Ovary (tissue), 9 donors: ENCODE results near the gene ARFIP1. TPM values are rescaled to one million over a fixed set of nuclear protein-coding genes. Genes with fewer than 3 reads are reported as not detected.

Experiments used
- DNase-seq, 5 donors: peaks; one replicate each; pipeline ENCODE4 v3.0.0-alpha.2; 2019 to 2020
- H3K27ac ChIP-seq, 2 donors: fragments of 200-600 bp; one replicate each; pipeline versions ENCODE4 v1.5.1 to v1.8.0; 2019 to 2022
- H3K27me3 ChIP-seq: fragments of 200-600 bp; one replicate; pipeline ENCODE4 v1.8.0; 2022
- H3K36me3 ChIP-seq: fragments of 200-600 bp; sonication (generic); one replicate; pipeline ENCODE4 v1.5.1; 2019
- H3K4me1 ChIP-seq: one replicate; pipeline ENCODE4 v1.8.1; 2013; ENCODE audit warnings: mild to moderate bottlenecking, moderate library complexity; ENCODE audit not compliant: insufficient read depth
- H3K4me3 ChIP-seq: fragments of 200-600 bp; sonication (generic); one replicate; pipeline ENCODE4 v1.5.1; 2017
- H3K9me3 ChIP-seq, 2 donors: fragments of 200-600 bp in 1 of 2; sonication (generic) in 1 of 2; one replicate each; pipeline versions ENCODE4 v1.5.1 to v1.8.1; 2013 to 2019; ENCODE audit warnings: mild to moderate bottlenecking in 1 of 2, moderate library complexity in 1 of 2
- CTCF ChIP-seq, 3 donors: fragments of 450-650 bp in 2 of 3; fragments of 200-600 bp in 1 of 3; IDR thresholded peaks; one replicate each; pipeline versions ENCODE4 v1.5.1 to v1.8.0; 2016 to 2022; ENCODE audit warnings: antibody characterized with exemption in 3 of 3, mild to moderate bottlenecking in 1 of 3
- EP300 ChIP-seq: sonication (generic); formaldehyde crosslinking; IDR thresholded peaks from one replicate; pipeline ENCODE4 v1.6.1; 2017; ENCODE audit warnings: antibody characterized with exemption
- POLR2A ChIP-seq: fragments of 450-650 bp; IDR thresholded peaks from one replicate; pipeline ENCODE4 v1.6.1; 2017; ENCODE audit warnings: antibody characterized with exemption, mild to moderate bottlenecking, moderate library complexity
- WGBS, 3 donors: extraction: QIAGEN DNeasy Blood & Tissue Kit in 1 of 3; methylation state at CpG; one replicate each; pipeline versions ENCODE4 v1.1.5 to v1.1.7; 2013 to 2017; 5-methylcytosine and 5-hydroxymethylcytosine counted together
- intact Hi-C, 4 donors: fragments of 100-400 bp; cut with DNase I; formaldehyde crosslinking; loops; one replicate each; pipeline versions ENCODE4 v1.11.0 to v1.15.1; 2022 to 2023
- polyA plus RNA-seq, 2 donors: library from polyadenylated mRNA; stranded (reverse); fragments of 200-250 nt in 1 of 2; fragments of 350-450 nt in 1 of 2; fragmentation: Illumina TruSeq in 1 of 2; extraction: RNeasy Lipid Tissue Mini Kit (QIAGEN cat#74804) in 1 of 2; gene quantifications; one replicate each; pipeline ENCODE4 v1.2.3, GENCODE V29; 2013 to 2014
- total RNA-seq, 7 donors: library from RNA; depleted of rRNA in 2 of 7; stranded (reverse); fragments of >200 nt in 2 of 7; fragmentation: NEBNext Ultra II Directional in 3 of 7; extraction: Animal tissue kit (Norgen Biotek cat#: 25700) in 3 of 7; gene quantifications; one replicate each; pipeline versions ENCODE4 v1.1.0 to v1.2.4, GENCODE V29; 2016 to 2023
- donor health status: DM: no; HTN: no; CAD: no; lungs with moderate emphysema.
- donor health status: DM: no; HTN: no; CAD: no.
- donor health status: Bipolar disorder and iron deficiency.
- donor health status: DM: yes; HTN: yes; CAD: no.
- donor health status: DM: no; HTN: no; CAD: no.
- donor health status: DM: yes; HTN: yes; CAD: no.

Gene ARFIP1
- total and polyA plus RNA-seq, 9 donors = 15.6 to 47.4 (median 29.8) TPM

- intact Hi-C loops = loop anchor here in 2 of 4 donors (10.0 kb wide), 1 partner anchor 241 kb away; no protein-coding TSS in a partner anchor
- TF ChIP-seq EP300 (no peak), CTCF (IDR thresholded peaks at IDR 0.05) (no peak), POLR2A (no peak)
- H3K4me3 ChIP-seq = no peak overlapping the region
- H3K9me3 ChIP-seq = no peaks in the 10 kb centered on the region
- no peaks in the 10 kb centered on the region for H3K36me3 ChIP-seq
- no peaks in the 10 kb centered on the region for H3K4me1 ChIP-seq
- DNase-seq = no peak
- no peak overlapping the region for H3K27ac ChIP-seq
- no peaks in the 10 kb centered on the region for H3K27me3 ChIP-seq
- WGBS, 3 donors = 84 to 86% (median 84%) methylated on average over 11 of the region's 11 CpGs
Observed at GRCh38 chr4:152843481-152844090, 63.8 kb downstream of the ARFIP1 start.

GRCh38 chr4:152847376-152847775, 67.6 kb downstream of the ARFIP1 start:
- no peaks in the 10 kb centered on the region for H3K36me3 ChIP-seq
- H3K27me3 ChIP-seq = no peaks in the 10 kb centered on the region
- H3K27ac ChIP-seq = no peak overlapping the region
- TF ChIP-seq POLR2A (no peak), CTCF (IDR thresholded peaks at IDR 0.05) (no peak), EP300 (no peak)
- H3K9me3 ChIP-seq = no peaks in the 10 kb centered on the region
- 92 to 98% (median 95%) methylated on average over 1 of the region's 1 CpG for WGBS, 3 donors
- no peak for DNase-seq
- no peaks in the 10 kb centered on the region for H3K4me1 ChIP-seq
- H3K4me3 ChIP-seq = no peak overlapping the region
- intact Hi-C loops = loop anchor here in 3 of 4 donors (2.0 to 10.0 kb wide), 3 partner anchors 237 to 280 kb away; no protein-coding TSS in a partner anchor

GRCh38 chr4:152848508-152848907, 68.8 kb downstream of the ARFIP1 start:
- intact Hi-C loops = loop anchor here in 3 of 4 donors (5.0 to 10.0 kb wide), 2 partner anchors 236 to 279 kb away; no protein-coding TSS in a partner anchor
- DNase-seq = no peak
- no peaks in the 10 kb centered on the region for H3K27me3 ChIP-seq

GRCh38 chr4:152849350-152849749, 69.6 kb downstream of the ARFIP1 start:
- H3K9me3 ChIP-seq = no peaks in the 10 kb centered on the region
- H3K36me3 ChIP-seq = no peaks in the 10 kb centered on the region
- H3K27ac ChIP-seq = no peak overlapping the region
- H3K27me3 ChIP-seq = no peaks in the 10 kb centered on the region
- WGBS, 3 donors = 75 to 89% (median 77%) methylated on average over 2 of the region's 2 CpGs
- no peaks in the 10 kb centered on the region for H3K4me1 ChIP-seq
- DNase-seq = no peak
- no peak overlapping the region for H3K4me3 ChIP-seq
- intact Hi-C loops = loop anchor here in 3 of 4 donors (5.0 to 10.0 kb wide), 2 partner anchors 235 to 278 kb away; no protein-coding TSS in a partner anchor
- TF ChIP-seq CTCF (IDR thresholded peaks at IDR 0.05) = no peak
- no peak for TF ChIP-seq POLR2A
- no peak for TF ChIP-seq EP300

More at GRCh38 chr4:152848508-152848907, 68.8 kb downstream of the ARFIP1 start:
- Histone ChIP-seq H3K36me3 (no peaks in the 10 kb centered on the region), H3K27ac (no peak overlapping the region), H3K9me3 (no peaks in the 10 kb centered on the region), H3K4me3 (no peak overlapping the region), H3K4me1 (no peaks in the 10 kb centered on the region)
- TF ChIP-seq EP300 (no peak), CTCF (IDR thresholded peaks at IDR 0.05) (no peak), POLR2A (no peak)
- 91 to 97% (median 97%) methylated on average over 3 of the region's 3 CpGs for WGBS, 3 donors
